ENCODE measurements around the gene JMJD1C. TPM values are rescaled to one million over a fixed set of nuclear protein-coding genes. Genes with fewer than 3 reads are reported as not detected.

JMJD1C gene
- total RNA-seq, 4 donors from 2014 or later = 127 to 330 (median 208) TPM

DNA sequence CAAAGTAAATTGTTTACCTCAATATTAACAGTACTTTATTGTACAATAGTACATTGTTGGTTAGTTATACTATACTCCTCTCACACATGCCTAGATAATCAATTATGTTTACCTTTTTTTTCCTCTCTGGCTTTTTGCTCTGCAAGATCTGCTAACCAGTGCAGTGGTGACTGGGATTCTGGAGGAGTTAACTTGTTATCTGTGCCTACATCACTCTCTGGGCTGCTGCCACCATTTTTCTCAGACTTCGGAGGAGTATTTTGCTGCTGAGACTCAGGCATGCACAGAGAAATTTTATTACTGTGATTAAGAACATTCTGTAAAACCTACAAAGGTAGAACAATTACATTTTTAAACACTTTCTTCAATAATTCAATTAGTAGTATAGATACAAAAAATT lies 273.0 kb downstream of the JMJD1C start:
- Histone ChIP-seq H3K4me3 (no peak overlapping the region), H3K9me3 (no peaks in the 10 kb centered on the region), H3K36me3 (no peaks in the 10 kb centered on the region), H3K27me3 (no peaks in the 10 kb centered on the region), H3K4me1 (no peaks in the 10 kb centered on the region), H3K27ac (peak overlapping the region in 1 of 2 donors; percentile 26)
- intact Hi-C loops (cut with DNase I; ENCODE audit: low total_unique reads) = no loop called here
- DNase-seq = peak; percentile 53 to 60
- TF ChIP-seq, protein P1, sequence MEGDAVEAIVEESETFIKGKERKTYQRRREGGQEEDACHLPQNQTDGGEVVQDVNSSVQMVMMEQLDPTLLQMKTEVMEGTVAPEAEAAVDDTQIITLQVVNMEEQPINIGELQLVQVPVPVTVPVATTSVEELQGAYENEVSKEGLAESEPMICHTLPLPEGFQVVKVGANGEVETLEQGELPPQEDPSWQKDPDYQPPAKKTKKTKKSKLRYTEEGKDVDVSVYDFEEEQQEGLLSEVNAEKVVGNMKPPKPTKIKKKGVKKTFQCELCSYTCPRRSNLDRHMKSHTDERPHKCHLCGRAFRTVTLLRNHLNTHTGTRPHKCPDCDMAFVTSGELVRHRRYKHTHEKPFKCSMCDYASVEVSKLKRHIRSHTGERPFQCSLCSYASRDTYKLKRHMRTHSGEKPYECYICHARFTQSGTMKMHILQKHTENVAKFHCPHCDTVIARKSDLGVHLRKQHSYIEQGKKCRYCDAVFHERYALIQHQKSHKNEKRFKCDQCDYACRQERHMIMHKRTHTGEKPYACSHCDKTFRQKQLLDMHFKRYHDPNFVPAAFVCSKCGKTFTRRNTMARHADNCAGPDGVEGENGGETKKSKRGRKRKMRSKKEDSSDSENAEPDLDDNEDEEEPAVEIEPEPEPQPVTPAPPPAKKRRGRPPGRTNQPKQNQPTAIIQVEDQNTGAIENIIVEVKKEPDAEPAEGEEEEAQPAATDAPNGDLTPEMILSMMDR (IDR thresholded peaks at IDR 0.05) = no peak
- no peak for TF ChIP-seq POLR2A (IDR thresholded peaks at IDR 0.05)

DNA sequence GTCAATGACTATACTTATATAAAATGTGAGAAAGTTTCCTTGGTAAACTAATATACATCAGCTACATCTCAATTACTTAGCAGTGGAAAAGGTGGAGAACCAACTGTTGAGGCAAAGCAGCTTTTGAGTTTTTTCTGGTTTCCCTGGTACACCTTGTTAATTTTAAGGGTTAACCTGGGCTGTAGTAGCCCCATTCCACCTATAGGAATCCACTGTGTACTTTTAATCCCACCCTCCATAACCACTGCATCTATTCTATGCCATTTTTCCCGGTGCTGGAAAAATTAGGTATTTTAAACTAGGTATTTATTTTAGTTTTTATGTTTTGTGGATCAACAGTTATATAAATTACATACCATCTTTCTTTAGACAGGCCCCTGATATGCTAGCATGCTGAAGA lies 290.2 kb downstream of the JMJD1C start:
- Histone ChIP-seq H3K9me3 (no peaks in the 10 kb centered on the region), H3K27ac (no peak overlapping the region), H3K27me3 (no peaks in the 10 kb centered on the region), H3K4me3 (no peak overlapping the region), H3K36me3 (no peaks in the 10 kb centered on the region), H3K4me1 (peaks cover 0 to 3% of the 10 kb centered on the region in 2 donors)
- TF ChIP-seq POLR2A (IDR thresholded peaks at IDR 0.05) = no peak
- TF ChIP-seq, protein P1 (IDR thresholded peaks at IDR 0.05) = no peak
- no peak for DNase-seq
- intact Hi-C loops (cut with DNase I; ENCODE audit: low total_unique reads) = no loop called here

DNA sequence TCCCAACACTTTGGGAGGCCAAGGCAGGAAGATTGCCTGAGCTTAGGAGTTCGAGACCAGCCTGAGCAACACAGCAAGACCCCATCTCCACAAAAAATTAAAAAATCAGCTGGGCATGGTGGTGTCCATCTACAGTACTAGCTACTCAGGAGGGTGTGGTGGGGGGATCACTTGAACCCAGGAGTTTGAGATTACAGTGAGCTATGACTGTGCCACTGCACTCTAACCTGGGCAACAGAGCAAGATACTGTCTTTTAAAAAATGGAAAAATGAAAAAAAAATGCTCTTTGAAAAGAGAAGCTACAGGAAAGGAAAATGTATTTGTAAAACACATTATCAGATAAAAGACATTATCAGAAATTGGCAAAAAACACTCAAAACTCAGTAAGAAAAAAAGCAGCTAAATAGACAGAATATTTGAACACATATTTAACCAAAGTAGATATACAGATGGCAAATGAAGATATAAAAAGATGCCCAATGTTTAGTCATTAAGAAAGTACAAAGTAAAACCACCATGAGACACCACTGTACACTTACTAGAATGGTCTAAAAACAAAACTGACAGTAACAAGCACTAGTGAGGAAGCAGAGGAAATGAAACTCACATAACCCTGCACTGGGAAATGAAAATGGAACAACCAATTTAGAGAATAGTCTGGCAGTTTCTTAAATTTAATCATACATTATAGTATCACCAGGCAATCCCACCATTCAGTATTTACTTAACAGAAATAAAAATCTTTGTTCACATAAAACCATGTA lies 292.1 kb downstream of the JMJD1C start:
- Histone ChIP-seq H3K36me3 (no peaks in the 10 kb centered on the region), H3K9me3 (no peaks in the 10 kb centered on the region), H3K4me1 (peaks cover 0 to 3% of the 10 kb centered on the region in 2 donors), H3K27me3 (no peaks in the 10 kb centered on the region), H3K27ac (no peak overlapping the region), H3K4me3 (no peak overlapping the region)
- no peak for TF ChIP-seq POLR2A (IDR thresholded peaks at IDR 0.05)
- TF ChIP-seq, protein P1 (IDR thresholded peaks at IDR 0.05) = no peak
- DNase-seq = no peak
- intact Hi-C loops (cut with DNase I; ENCODE audit: low total_unique reads) = no loop called here

DNA sequence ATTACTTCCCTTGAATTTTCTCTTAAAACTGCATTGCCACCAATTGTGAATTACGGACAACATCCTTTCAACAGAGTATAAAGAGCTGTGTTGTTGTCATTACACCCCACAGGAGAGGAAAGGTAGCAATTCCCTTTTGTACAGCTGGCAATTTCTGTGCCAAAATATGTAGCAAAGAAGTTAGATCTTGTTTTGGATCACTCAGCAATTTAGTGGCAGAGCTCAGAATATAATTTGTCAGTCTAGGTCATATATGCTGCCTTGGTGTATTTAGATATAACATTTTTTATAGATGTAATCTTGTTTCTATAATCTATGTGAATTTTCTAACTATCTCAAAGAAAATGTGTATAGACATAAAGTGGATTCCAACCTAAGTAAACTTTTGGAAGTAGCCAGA lies 293.9 kb downstream of the JMJD1C start:
- Histone ChIP-seq H3K9me3 (no peaks in the 10 kb centered on the region), H3K36me3 (no peaks in the 10 kb centered on the region), H3K27me3 (no peaks in the 10 kb centered on the region), H3K4me3 (no peak overlapping the region), H3K27ac (peak overlapping the region in 1 of 2 donors; percentile 17), H3K4me1 (peaks cover 0 to 3% of the 10 kb centered on the region in 2 donors)
- no peak for DNase-seq
- intact Hi-C loops (cut with DNase I; ENCODE audit: low total_unique reads) = no loop called here
- TF ChIP-seq, protein P1 (IDR thresholded peaks at IDR 0.05) = no peak
- no peak for TF ChIP-seq POLR2A (IDR thresholded peaks at IDR 0.05)

DNA sequence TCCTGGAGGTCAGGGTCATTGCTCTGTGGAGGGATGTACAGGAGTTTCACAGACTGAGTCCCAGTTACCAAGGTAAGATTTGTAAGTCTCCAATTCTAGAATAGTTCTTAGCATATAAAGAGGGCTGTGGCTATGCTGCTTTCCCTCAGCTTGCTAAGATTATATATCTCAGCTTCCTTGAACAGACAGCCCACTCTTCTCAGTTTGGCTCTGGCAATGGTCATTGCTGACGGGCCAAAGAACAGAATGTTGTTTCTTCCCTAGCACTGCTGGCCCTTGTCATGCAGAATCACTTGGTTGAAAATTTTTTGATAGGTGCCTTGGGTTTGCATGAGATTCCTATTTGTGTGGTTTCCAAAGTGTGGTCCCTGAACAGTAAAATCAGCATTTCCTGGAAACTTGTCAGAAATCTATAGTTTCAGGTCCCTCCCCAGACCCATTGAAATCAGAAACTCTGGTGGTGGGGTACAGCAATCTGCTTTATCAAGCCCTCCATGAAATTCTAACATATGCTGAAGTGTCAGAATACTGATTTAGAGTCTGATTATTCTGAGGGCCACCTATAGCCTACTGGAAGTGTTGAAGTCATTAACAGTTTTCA lies 294.4 kb downstream of the JMJD1C start:
- intact Hi-C loops (cut with DNase I; ENCODE audit: low total_unique reads) = no loop called here
- no peaks in the 10 kb centered on the region for H3K27me3 ChIP-seq
- TF ChIP-seq POLR2A (IDR thresholded peaks at IDR 0.05) = no peak
- TF ChIP-seq, protein P1 (IDR thresholded peaks at IDR 0.05) = no peak
- H3K4me1 ChIP-seq = peaks cover 0 to 3% of the 10 kb centered on the region in 2 donors
- DNase-seq = no peak
- H3K36me3 ChIP-seq = no peaks in the 10 kb centered on the region
- no peak overlapping the region for H3K4me3 ChIP-seq
- H3K9me3 ChIP-seq = no peaks in the 10 kb centered on the region
- peak overlapping the region in 1 of 2 donors; percentile 0 for H3K27ac ChIP-seq
